Esophagus squamous epithelium (tissue), 5 donors: ENCODE data around the gene PTPN14. TPM values are rescaled to one million over a fixed set of nuclear protein-coding genes. Genes with fewer than 3 reads are reported as not detected.

ENCODE experiments used
- DNase-seq: peaks from one replicate; lab custom pipeline; 2025; lab: John Stamatoyannopoulos, UW
- H3K27ac ChIP-seq, 4 donors: fragments of 200-600 bp; sonication (generic); one replicate each; pipeline ENCODE4 v1.5.1; 2016 to 2019; ENCODE audit warnings: mild to moderate bottlenecking in 1 of 4
- H3K27me3 ChIP-seq, 4 donors: fragments of 200-600 bp; sonication (generic); 1 replicate in 3 of 4; 2 replicates in 1 of 4; pipeline versions ENCODE4 v1.5.1 to v1.6.0; 2017 to 2021; ENCODE audit warnings: antibody characterized with exemption in 1 of 4
- H3K36me3 ChIP-seq, 3 donors: fragments of 200-600 bp; sonication (generic); one replicate each; pipeline ENCODE4 v1.5.1; 2016 to 2019
- H3K4me1 ChIP-seq, 3 donors: fragments of 200-600 bp; sonication (generic); one replicate each; pipeline ENCODE4 v1.5.1; 2017 to 2019
- H3K4me3 ChIP-seq, 4 donors: fragments of 200-600 bp; sonication (generic); 1 replicate in 3 of 4; 2 replicates in 1 of 4; pipeline ENCODE4 v1.5.1; 2016 to 2019; ENCODE audit warnings: mild to moderate bottlenecking in 2 of 4, moderate library complexity in 1 of 4
- H3K9me3 ChIP-seq, 3 donors: fragments of 200-600 bp; sonication (generic); one replicate each; pipeline ENCODE4 v1.5.1; 2016 to 2019
- POLR2A ChIP-seq, 4 donors: fragments of 450-650 bp; IDR thresholded peaks; one replicate each; pipeline ENCODE4 v1.6.1; 2017; ENCODE audit warnings: antibody characterized with exemption in 4 of 4, mild to moderate bottlenecking in 4 of 4, moderate library complexity in 3 of 4
- WGBS, 2 donors: methylation state at CpG; one replicate each; pipeline ENCODE4 v1.1.5; 2018; 5-methylcytosine and 5-hydroxymethylcytosine counted together
- intact Hi-C: fragments of 100-400 bp; cut with DNase I; formaldehyde crosslinking; loops from one replicate; pipeline ENCODE4 v1.15.0; 2022
- total RNA-seq, 4 donors: library from RNA; depleted of rRNA; stranded (reverse); fragments of >200 nt; gene quantifications; one replicate each; pipeline ENCODE4 v1.1.0, GENCODE V29; 2016
- TF ChIP-seq, protein P1 (sequence below), 6 experiments: fragments of 450-650 bp in 4 of 6; fragments of 200-600 bp in 2 of 6; sonication (generic) in 2 of 6; IDR thresholded peaks; one replicate each; pipeline ENCODE4 v1.5.1; 2016 to 2019; ENCODE audit warnings: antibody characterized with exemption in 6 of 6, mild to moderate bottlenecking in 4 of 6, moderate library complexity in 4 of 6
- donor health status: DM: yes; HTN: yes; CAD: no.

PTPN14 gene
- total RNA-seq, 4 donors from 2014 or later, result 14.4 to 28.8 (median 15.7) TPM

DNA sequence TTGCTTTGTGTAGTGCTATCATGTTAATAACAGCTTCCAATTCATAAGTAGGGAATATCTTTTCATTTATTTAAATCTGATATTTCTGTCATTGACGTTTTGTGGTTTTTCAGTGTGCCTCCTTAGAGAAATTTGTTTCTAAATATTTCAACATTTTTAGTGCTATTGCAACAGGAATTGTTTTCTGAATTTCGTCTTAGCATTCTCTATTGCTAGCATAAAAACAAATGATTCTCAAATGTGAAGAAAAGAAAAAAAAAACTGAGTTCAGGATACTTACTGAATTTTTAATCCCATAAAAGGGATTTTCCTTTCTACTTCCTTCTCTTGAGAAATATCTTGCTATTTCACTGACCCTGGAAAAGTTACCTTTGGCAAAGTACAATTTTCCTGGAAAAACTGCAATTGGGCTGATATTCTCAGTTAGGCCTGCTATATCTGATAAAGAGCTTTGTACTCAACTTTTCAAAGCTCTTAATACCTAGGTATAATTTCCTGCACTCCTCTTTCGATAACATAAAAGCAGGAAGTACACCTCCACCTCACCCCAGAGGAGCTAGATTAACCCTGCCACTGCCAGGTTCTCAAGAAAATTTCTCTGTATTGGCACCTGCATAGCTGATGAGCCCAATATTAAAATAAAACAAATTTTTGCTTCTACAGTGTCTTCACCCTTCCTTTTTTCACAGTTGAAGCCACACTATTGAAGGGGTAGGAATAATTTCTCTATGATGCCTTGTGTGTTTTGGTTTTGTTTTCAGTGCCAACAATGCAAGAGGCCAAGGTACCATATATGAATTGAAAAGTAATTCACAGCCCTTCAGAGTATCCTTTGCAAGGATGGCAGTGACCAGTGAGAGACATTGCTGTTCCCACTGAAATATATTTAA lies 35.6 kb downstream of the PTPN14 start:
- no peak for DNase-seq
- H3K4me1 ChIP-seq, result peaks cover 11 to 61% (median 17%) of the 10 kb centered on the region in 3 donors
- TF ChIP-seq POLR2A (IDR thresholded peaks at IDR 0.05), result no peak
- TF ChIP-seq, protein P1, sequence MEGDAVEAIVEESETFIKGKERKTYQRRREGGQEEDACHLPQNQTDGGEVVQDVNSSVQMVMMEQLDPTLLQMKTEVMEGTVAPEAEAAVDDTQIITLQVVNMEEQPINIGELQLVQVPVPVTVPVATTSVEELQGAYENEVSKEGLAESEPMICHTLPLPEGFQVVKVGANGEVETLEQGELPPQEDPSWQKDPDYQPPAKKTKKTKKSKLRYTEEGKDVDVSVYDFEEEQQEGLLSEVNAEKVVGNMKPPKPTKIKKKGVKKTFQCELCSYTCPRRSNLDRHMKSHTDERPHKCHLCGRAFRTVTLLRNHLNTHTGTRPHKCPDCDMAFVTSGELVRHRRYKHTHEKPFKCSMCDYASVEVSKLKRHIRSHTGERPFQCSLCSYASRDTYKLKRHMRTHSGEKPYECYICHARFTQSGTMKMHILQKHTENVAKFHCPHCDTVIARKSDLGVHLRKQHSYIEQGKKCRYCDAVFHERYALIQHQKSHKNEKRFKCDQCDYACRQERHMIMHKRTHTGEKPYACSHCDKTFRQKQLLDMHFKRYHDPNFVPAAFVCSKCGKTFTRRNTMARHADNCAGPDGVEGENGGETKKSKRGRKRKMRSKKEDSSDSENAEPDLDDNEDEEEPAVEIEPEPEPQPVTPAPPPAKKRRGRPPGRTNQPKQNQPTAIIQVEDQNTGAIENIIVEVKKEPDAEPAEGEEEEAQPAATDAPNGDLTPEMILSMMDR (IDR thresholded peaks at IDR 0.05), result no peak
- intact Hi-C loops, result no loop called here
- no peak overlapping the region for H3K4me3 ChIP-seq
- no peaks in the 10 kb centered on the region for H3K27me3 ChIP-seq
- no peaks in the 10 kb centered on the region for H3K9me3 ChIP-seq
- H3K36me3 ChIP-seq, result no peaks in the 10 kb centered on the region
- 29 to 50% methylated on average over 3 of the region's 3 CpGs for whole genome bisulfite sequencing, 2 donors
- peak overlapping the region in 1 of 4 donors; percentile 38 for H3K27ac ChIP-seq

- DNase-seq, result no peak
- no peaks in the 10 kb centered on the region for H3K27me3 ChIP-seq
- TF ChIP-seq POLR2A (IDR thresholded peaks at IDR 0.05), result no peak
- TF ChIP-seq, protein P1 (IDR thresholded peaks at IDR 0.05), result no peak
- 65 to 73% methylated on average over 3 to 8 of the region's 8 CpGs for WGBS, 2 donors
- H3K4me3 ChIP-seq, result no peak overlapping the region
- H3K27ac ChIP-seq, result no peak overlapping the region
- peaks cover 11 to 66% (median 17%) of the 10 kb centered on the region in 3 donors for H3K4me1 ChIP-seq
- intact Hi-C loops, result no loop called here
- no peaks in the 10 kb centered on the region for H3K36me3 ChIP-seq
- H3K9me3 ChIP-seq, result no peaks in the 10 kb centered on the region
Observed at GRCh38 chr1:214514819-214515383, 36.5 kb downstream of the PTPN14 start.

DNA sequence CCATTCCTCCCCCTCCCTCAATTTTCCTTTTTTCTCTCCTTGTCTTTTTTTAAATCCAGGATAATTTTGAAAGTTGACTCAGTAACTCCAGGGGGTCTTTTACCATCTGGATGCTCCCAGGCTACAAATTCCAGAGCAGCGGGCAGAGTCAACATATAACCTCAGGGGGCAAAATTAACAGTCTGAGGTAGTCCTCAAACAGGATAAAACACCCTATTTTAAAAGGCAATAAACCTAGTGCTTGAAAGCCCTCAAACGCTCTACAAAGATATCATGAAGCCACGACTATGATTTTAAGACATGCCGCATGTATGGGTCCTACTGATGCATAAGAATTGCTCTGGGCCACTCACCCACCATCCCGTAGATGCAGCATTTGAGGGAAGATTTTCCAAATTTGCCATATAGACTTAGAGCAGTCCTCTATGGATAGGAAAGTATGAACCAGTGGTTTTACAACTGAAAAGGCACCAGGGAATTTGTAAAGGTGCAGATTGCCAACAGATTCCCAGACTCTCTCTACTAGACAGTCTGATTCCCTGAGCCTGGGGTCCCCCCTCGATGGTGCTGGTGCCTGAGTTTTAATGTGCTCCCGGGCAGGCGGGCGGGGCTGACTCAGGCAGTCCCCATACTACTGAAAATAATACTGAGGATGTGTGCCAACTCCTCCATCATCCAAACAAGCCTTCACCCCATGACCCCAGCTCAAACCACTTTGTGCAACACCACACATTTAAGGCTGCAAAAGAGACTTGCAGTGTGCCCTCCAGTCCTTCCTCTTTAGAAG lies 37.2 kb downstream of the PTPN14 start:
- no peaks in the 10 kb centered on the region for H3K9me3 ChIP-seq
- intact Hi-C loops, result no loop called here
- H3K27ac ChIP-seq, result no peak overlapping the region
- no peaks in the 10 kb centered on the region for H3K36me3 ChIP-seq
- no peaks in the 10 kb centered on the region for H3K27me3 ChIP-seq
- H3K4me1 ChIP-seq, result peaks cover 11 to 66% (median 17%) of the 10 kb centered on the region in 3 donors
- DNase-seq, result no peak
- H3K4me3 ChIP-seq, result no peak overlapping the region
- TF ChIP-seq, protein P1 (IDR thresholded peaks at IDR 0.05), result no peak
- TF ChIP-seq POLR2A (IDR thresholded peaks at IDR 0.05), result no peak
- WGBS, 2 donors, result 70 to 74% methylated on average over 8 to 9 of the region's 9 CpGs

GRCh38 chr1:214513394-214513793 lies 38.0 kb downstream of the PTPN14 start:
- intact Hi-C loops, result no loop called here
- TF ChIP-seq, protein P1 (IDR thresholded peaks at IDR 0.05), result no peak
- TF ChIP-seq POLR2A (IDR thresholded peaks at IDR 0.05), result no peak
- no peak for DNase-seq
- no peaks in the 10 kb centered on the region for H3K36me3 ChIP-seq
- H3K4me1 ChIP-seq, result peaks cover 11 to 66% (median 17%) of the 10 kb centered on the region in 3 donors
- H3K27ac ChIP-seq, result no peak overlapping the region
- no peaks in the 10 kb centered on the region for H3K9me3 ChIP-seq
- no peaks in the 10 kb centered on the region for H3K27me3 ChIP-seq
- no peak overlapping the region for H3K4me3 ChIP-seq
- WGBS, 2 donors, result 73 to 74% methylated on average over 5 of the region's 5 CpGs
